GM12872 (cell line): ENCODE measurements around the gene TRPM5.

Source experiments
- TF ChIP-seq, protein P1 (sequence below): IDR thresholded peaks from 3 replicates; pipeline ENCODE4 v1.5.1; 2011; ENCODE audit warnings: low read depth, mild to moderate bottlenecking, low read length, moderate library complexity; ENCODE audit not compliant: insufficient read depth

The TRPM5 gene

DNA sequence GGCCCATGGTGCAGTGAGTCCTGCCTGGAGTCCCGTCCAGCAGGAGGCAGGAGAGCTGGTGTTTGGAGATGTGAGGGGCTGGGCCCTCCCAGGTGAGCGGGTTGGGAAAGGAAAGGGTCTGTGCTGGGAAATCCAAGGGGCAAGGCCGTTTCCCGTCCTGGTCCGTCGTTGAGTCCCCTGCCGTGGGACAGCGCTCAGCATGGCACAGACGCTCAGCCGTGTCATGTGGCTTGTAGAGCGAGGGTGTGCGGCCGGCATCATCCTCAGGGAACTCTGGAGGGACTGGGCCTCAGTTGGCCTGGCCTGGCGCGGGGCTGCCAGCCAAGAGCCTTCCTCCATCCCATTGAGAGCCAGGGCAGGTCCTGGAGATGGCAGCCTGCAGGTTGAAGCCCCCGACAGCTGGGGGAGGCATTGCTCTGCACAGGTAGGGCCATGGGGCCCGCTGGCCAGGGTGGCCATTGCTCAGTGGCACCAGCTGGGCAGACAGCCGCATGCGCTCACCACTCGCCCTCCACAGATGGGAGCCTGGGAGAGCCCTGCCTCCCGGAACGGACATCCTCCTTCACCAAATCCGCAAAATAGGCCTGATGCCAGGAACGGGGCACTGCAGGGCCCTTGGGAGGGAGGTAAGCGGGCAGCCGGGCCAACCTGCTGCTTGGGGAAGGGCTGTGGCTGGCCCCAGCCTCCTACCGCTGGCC, 29.2 kb upstream of the TRPM5 start:
- TF ChIP-seq, protein P1, sequence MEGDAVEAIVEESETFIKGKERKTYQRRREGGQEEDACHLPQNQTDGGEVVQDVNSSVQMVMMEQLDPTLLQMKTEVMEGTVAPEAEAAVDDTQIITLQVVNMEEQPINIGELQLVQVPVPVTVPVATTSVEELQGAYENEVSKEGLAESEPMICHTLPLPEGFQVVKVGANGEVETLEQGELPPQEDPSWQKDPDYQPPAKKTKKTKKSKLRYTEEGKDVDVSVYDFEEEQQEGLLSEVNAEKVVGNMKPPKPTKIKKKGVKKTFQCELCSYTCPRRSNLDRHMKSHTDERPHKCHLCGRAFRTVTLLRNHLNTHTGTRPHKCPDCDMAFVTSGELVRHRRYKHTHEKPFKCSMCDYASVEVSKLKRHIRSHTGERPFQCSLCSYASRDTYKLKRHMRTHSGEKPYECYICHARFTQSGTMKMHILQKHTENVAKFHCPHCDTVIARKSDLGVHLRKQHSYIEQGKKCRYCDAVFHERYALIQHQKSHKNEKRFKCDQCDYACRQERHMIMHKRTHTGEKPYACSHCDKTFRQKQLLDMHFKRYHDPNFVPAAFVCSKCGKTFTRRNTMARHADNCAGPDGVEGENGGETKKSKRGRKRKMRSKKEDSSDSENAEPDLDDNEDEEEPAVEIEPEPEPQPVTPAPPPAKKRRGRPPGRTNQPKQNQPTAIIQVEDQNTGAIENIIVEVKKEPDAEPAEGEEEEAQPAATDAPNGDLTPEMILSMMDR, result no peak

DNA sequence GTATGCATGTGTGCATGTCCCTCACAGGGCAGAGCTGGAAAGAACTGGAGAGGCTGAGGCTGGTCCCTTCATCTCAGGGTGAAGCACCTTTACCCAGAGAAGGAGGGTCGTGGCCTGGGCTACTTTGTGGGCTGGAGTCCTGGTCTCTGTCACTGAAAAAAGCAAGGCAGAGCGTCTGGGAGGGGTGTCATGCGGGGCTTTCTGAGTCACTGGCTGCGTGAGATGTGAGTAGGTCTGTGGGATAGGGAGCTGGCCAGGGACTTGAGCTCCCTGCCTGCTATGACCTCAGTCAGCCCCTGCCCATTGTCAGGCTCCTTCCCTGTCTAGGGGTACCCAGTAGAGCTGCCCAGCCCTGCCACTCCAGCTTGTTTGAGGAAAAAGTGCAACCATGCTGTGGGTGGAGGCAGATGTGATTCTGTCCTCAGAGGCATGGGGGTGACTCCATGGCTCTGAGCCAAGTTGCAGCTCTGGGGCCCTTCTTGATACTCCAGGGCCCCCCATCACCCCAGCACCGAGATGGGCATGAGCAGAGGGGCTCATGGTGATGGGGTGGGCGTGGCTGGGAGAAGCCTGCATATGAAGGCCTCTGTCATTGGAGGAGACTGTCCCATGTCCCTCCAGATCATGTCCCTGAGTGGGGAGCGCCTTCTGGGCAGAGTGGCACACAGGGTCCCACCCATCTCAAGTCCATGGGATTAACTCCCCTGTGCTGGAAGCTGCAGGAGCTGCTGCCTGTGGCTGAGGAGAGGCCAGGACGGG, 28.3 kb upstream of the TRPM5 start:
- TF ChIP-seq, protein P1, result no peak

DNA sequence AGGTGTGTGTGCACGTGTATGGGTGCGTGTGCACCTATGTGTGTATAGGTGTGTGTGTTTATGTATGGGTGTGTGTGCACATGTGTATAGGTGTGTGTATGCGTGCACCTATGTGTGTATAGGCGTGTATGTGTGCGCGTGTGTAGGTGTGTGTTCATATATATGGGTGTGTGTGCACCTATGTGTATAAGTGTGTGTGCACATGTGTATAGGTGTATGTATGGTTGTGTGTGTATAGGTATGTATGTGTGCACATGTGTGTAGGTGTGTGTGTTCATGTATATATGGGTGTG, 27.4 kb upstream of the TRPM5 start:
- TF ChIP-seq, protein P1, result no peak

DNA sequence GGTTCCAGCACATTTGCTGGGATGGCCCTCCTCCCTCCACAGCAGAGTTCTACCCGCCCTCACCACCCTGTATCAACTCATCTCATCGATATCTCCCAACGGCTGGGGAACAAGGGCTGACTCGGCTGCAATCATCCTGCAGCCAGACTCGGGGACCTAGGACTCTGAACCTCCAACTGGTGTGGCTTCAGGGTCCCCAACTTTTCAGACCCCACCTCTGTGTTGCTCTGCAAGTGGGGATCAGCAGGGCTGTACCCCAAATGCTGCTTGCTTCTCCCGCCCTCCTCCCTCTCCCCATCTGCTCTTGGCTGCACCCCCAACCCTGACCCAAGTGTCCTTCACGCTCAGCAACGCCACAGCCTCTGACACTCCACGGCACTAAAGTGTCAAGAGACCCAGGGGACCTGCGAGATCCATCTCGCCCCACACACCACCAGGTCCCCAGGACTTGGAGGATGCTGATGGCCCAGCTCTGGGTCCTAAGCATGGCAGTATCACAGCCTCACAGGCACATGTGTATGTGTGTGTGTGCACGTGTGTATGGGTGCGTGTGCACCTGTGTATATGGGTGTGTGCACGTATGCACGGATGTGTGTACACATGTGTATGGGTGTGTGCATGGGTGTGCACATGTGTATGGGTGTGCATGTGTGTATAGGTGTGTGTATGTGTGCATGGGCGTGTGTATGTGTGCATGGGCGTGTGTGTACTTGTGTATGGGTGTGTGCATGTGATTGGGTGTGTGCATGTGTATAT, 26.9 kb upstream of the TRPM5 start:
- TF ChIP-seq, protein P1, result no peak

DNA sequence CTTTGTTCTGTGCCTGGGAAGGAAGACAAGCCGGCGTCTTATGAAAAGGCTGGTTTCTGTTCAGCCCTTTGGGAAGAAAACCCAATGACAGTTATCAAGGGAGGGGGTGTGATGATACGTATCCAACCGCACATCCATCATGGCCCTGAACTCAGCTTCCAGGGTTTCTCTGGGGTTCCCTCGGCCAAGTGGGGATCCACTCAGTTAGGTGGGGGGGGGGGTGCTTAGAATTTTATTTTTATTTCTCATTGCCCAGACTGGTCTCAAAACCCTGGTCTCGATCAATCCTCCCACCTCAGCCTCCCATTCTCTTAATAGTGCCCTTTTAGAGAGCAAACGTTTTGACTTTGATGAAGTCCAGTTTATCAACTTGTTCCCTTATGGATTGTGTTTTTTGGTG, 26.2 kb upstream of the TRPM5 start:
- TF ChIP-seq, protein P1, result no peak

DNA sequence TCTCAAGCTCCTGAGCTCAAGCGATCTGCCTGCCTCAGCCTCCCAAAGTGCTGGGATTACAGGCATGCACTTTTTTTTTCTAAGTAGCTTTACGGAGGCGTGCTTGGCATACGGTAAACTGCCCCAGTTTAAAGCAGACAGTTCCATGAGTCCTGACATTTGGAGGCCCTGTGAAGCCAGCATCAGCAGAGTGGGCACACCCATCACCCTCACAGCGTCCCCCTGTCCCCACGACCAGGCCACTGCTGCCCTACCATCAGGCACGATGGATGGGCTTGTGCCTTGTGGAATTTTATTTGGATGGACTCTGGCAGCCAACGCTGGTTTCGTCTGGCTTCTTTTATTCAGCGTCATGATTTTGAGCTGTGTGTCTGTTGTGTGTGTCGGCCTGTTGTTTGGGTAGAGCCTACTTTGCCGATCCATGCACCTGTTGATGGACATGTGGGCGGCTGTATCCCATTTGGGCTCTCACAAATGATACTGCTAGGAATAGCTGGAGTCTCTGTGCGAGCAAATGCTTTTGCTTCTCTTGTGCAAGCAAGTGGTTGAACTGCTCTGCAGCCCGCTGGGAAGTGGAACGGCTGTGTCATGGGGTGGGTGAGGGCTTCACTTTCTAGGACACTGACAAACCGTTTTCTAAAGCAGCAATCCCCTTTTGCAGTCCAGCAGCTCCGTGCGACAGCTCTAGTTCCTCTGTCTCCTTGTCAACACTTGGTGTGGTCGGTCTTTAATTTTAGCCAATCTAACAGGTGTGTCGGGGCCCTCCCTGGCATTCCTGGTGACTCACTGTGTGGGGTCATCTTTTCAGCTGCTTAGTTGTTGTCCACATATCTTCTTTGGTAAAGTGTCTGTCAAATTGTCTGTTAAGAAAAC, 24.3 kb upstream of the TRPM5 start:
- TF ChIP-seq, protein P1, result no peak

DNA sequence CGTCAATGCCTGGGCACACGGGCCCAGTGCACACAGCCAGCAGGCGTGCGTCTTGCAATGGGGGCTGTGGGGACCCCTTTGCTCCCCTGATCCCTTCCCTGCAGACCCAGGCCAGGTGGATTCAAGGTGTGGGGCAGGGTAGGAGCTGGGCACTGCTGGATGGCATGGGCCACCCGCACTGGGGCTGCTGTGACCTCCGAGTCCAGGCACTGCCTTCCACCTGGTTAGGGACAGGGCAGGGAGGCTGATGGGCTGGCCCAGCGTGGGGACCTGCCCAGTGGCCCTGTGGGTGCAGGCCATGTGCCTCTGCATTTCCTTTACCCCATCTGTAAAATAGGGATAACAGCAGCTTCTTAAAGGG, 23.4 kb upstream of the TRPM5 start:
- TF ChIP-seq, protein P1, result no peak
